ENCODE results near the gene CARD19.

- TF ChIP-seq POLR2A (IDR thresholded peaks at IDR 0.05; ENCODE audit: low read depth, low read length), result no peak
- no peak for TF ChIP-seq POLR2AphosphoS5 (IDR thresholded peaks at IDR 0.05; ENCODE audit: low read depth, low read length)
- TF ChIP-seq TAF1 (IDR thresholded peaks at IDR 0.05; ENCODE audit: borderline replicate concordance, low read depth, low read length), result no peak
Measured at GRCh38 chr9:93061260-93061751, 34.7 kb upstream of the CARD19 start.
